GM12875 (cell line): ENCODE measurements around the gene BRD4.

ENCODE experiments used
- H3K4me3 ChIP-seq: one replicate; pipeline ENCODE4 v1.5.1; 2011; ENCODE audit warnings: low read depth, low read length, control low read depth
- TF ChIP-seq, protein P1 (sequence below): IDR thresholded peaks from 2 replicates; pipeline ENCODE4 v1.5.1; 2011; ENCODE audit warnings: low read depth, mild to moderate bottlenecking, control low read depth, inconsistent platforms, low read length, moderate library complexity, borderline replicate concordance; ENCODE audit not compliant: insufficient read depth

BRD4 gene

DNA sequence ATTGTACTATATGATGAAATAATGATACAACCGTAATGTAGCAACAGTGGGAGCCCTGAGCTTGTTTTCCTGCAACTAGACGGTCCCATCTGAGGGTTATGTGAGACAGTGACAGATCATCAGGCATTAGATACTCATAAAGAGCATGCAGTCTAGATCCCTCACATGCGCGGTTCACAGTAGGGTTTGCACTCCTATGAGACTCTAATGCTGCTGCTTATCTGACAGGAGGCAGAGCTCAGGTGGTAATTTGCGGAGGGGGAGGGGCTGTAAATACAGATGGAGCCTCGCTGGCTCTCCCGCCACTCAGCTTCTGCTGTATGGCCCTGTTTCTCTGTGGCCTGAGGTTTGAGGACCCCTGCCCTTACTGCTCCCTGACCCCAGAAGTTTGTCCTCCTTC is 113.8 kb downstream of the BRD4 start:
- no peak overlapping the region for H3K4me3 ChIP-seq
- TF ChIP-seq, protein P1, sequence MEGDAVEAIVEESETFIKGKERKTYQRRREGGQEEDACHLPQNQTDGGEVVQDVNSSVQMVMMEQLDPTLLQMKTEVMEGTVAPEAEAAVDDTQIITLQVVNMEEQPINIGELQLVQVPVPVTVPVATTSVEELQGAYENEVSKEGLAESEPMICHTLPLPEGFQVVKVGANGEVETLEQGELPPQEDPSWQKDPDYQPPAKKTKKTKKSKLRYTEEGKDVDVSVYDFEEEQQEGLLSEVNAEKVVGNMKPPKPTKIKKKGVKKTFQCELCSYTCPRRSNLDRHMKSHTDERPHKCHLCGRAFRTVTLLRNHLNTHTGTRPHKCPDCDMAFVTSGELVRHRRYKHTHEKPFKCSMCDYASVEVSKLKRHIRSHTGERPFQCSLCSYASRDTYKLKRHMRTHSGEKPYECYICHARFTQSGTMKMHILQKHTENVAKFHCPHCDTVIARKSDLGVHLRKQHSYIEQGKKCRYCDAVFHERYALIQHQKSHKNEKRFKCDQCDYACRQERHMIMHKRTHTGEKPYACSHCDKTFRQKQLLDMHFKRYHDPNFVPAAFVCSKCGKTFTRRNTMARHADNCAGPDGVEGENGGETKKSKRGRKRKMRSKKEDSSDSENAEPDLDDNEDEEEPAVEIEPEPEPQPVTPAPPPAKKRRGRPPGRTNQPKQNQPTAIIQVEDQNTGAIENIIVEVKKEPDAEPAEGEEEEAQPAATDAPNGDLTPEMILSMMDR: no peak

DNA sequence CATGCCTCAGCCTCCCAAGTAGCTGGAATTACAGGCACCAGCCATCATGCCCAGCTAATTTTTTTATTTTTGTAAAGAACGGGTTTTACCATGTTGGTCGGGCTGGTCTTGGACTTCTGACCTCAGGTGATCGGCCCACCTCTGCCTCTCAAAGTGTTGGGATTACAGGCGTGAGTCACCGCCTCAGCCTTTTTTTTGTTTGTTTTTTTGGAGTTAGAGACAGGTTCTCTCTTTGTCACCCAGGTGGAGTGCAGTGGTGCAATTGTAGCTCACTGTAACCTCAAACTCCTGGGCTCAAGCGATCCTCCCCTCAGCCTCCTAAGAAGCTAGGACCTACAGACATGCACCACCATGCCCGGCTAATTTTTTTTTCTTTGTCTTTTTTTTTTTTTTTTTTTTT is 116.0 kb downstream of the BRD4 start:
- no peak overlapping the region for H3K4me3 ChIP-seq
- TF ChIP-seq, protein P1: no peak

DNA sequence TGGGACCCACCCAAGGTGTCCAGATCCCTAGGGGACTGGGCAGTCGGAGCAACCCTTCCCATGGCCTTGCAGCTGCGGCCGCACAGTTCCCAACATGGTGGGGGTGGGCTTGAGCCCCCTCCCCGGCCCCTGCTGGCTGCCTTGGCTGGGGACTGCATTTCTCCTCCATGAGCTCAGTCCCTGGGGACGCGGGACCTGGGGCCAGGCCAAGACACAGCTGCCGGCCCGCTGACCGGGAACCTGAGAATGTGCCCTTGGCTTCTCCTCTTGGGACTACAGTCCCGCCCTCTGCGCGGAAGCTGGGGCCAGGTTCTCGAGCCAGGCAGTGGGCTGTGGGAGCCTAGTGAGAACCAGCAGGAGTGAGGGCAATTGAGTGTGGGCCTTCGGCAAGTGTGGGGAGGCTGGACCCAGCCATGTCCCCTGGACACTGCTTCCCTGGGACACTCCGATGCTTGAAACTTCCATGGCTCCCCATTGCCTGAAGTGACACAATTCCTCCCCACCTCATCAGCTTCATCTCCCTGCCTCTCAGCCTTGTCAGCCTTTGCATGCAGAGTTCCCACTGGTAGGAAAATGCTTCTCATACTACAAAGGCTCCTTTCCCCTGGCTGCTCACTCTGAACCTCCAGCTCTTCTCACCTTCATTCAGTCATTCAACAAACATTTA is 118.5 kb downstream of the BRD4 start:
- no peak overlapping the region for H3K4me3 ChIP-seq
- TF ChIP-seq, protein P1: no peak

DNA sequence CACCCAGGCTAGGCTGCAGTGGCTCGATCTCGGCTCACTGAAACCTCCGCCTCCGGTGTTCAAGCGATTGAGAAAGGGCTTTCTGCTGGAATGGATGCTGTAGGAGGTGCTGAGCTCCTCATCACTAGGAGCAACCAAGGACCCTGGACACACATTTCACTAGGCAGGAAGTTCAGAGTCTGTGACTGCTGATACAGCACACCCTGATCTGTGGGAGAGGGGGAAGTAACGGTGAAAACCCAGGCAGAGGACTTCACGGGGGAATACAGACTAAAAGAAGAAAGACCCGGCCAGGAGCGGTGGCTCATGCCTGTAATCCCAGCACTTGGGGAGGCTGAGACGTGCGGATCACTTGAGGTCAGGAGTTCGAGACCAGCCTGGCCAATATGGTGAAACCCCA is 119.6 kb downstream of the BRD4 start:
- TF ChIP-seq, protein P1: no peak
- H3K4me3 ChIP-seq: no peak overlapping the region

DNA sequence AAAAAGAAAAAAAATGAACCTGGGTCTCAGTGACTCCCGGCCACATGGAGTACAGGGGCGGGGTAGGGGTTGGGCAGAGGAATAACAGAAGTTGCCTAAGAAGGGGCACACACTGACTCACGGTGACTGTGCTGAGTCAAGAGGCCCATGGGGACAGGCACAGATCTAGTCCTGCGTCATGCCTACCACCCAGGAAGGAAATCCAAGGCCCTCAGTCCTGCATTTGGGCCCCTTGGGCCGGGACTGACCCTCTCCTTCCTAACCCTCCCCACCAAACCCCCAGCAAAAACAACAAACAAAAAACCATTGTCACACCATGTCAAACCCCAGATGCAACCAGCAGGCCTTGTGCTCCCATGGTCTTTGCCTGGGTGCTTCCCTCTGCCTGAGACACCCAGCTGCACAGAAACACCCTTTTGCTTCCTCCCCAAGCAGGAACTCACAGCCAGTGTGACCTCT is 122.0 kb downstream of the BRD4 start:
- H3K4me3 ChIP-seq: no peak overlapping the region
- TF ChIP-seq, protein P1: no peak

DNA sequence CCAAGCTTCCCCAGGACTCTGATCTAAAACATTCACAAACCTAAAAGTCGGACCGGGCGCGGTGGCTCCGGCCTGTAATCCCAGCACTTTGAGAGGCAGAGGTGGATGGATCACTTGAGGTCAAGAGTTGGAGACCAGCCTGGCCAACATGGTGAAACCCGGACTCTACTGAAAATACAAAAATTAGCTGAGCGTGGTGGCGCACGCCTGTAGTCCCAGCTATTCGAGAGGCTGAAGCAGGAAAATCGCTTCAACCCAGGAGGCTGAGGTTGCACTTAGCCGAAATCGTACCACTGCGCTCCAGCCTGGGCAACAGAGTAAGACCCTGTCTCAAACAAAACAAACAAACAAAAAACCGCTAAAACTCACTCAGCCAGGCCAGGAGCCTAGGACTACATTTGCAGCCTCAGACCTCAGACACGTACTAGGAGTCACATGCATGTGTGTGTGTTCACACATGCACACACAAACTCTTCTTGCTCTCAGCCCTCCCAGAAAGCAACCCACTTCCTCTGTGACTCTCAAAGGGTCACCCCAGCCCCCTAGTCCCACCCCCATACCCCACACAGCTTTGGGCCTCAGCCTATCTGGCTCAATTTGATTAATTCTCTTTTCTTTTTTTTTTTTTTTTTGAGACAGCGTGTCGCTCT is 130.8 kb downstream of the BRD4 start:
- TF ChIP-seq, protein P1: no peak
- no peak overlapping the region for H3K4me3 ChIP-seq
